ENCODE measurements around the gene MCAM.

MCAM gene

DNA sequence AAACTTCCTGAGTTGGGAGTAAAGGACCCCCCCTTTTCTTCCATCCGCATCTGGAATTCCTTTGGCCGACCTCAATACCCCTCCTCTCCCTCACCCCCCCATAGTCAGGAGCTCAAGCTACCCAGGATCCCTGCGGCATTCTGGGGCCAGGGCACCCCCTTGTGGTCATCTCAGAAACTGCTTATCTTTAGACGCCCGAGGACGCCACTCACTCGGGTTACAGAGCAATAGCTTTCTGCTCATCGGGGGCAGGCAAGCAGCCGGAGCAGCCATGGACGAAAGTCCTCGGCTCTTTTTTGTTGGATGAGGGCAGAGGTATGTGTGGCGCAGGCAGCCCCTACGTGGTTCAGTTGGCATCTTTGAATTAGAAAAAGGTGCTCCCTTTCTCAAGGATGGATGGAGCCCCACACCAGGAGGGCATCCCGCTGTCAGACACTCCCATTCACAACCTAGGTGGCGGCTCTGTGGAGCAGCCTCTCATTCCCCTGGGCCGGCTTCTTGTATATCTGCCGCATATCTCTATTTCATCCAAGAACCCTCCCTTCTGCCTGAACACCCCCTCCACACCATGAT lies 21.5 kb upstream of the MCAM start:
- Histone ChIP-seq H3K36me3 (ENCODE audit: control insufficient read depth in 2 of 2, insufficient read depth in 2 of 2, low read length in 2 of 2) (peaks cover 2 to 3% of the 10 kb centered on the region in 2 donors), H3K27ac (ENCODE audit: low read depth in 2 of 2, low read length in 2 of 2) (peak overlapping the region; percentile 53 to 80), H3K4me1 (ENCODE audit: control insufficient read depth in 2 of 2, insufficient read depth in 2 of 2, low read length in 2 of 2) (peaks cover 32 to 33% of the 10 kb centered on the region in 2 donors), H3K9me3 (ENCODE audit: control insufficient read depth in 2 of 2, low read length in 2 of 2) (no peaks in the 10 kb centered on the region), H3K4me3 (ENCODE audit: low read length in 2 of 2) (peak overlapping the region; percentile 37 to 58), H3K27me3 (ENCODE audit: control insufficient read depth in 2 of 2, insufficient read depth in 2 of 2, low read length in 2 of 2) (peaks cover 11 to 19% of the 10 kb centered on the region in 2 donors), H3K9ac (ENCODE audit: low read depth in 1 of 2, low read length in 2 of 2) (no peak overlapping the region)

DNA sequence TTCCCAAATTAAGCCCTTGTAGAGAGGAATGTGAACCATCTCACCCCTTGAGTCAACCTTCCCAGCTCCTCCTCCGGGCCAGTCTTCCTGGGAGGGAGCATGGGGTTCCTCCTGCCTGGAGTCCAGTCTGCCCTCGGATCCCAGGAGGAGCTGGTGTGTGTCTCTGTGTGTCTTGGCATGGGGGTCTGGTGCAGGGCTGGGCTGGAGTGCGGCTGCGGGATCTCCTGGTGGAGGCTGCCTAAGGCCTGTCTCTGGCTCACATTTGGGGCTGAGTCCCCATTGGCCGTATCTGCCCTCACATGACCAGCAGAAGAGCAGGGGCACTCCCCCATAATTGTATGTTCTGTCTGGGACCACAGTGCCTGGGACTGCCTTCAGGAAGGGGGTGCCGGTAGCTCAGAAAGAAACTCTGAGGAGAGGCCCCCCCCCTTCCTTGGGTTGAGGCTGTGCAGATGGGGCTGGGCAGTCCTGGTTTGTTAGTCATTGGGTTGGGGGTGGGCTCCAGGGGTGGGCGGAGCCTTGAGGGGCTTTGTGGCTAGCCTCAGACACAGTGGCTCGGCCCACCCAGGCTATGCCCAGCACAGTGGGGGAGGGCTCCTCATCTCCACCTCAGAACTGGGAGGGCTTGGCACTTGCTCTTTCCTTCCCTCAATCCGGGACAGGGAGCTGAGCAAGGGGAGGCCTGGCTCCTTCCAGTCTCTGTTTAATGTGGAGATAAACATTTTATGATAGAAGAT lies 20.8 kb upstream of the MCAM start:
- Histone ChIP-seq H3K9me3 (ENCODE audit: control insufficient read depth in 2 of 2, low read length in 2 of 2) (no peaks in the 10 kb centered on the region), H3K4me1 (ENCODE audit: control insufficient read depth in 2 of 2, insufficient read depth in 2 of 2, low read length in 2 of 2) (peaks cover 32 to 33% of the 10 kb centered on the region in 2 donors), H3K27ac (ENCODE audit: low read depth in 2 of 2, low read length in 2 of 2) (peak overlapping the region; percentile 53 to 58), H3K4me3 (ENCODE audit: low read length in 2 of 2) (no peak overlapping the region), H3K27me3 (ENCODE audit: control insufficient read depth in 2 of 2, insufficient read depth in 2 of 2, low read length in 2 of 2) (peaks cover 11 to 19% of the 10 kb centered on the region in 2 donors), H3K9ac (ENCODE audit: low read depth in 1 of 2, low read length in 2 of 2) (no peak overlapping the region), H3K36me3 (ENCODE audit: control insufficient read depth in 2 of 2, insufficient read depth in 2 of 2, low read length in 2 of 2) (peaks cover 2 to 3% of the 10 kb centered on the region in 2 donors)

DNA sequence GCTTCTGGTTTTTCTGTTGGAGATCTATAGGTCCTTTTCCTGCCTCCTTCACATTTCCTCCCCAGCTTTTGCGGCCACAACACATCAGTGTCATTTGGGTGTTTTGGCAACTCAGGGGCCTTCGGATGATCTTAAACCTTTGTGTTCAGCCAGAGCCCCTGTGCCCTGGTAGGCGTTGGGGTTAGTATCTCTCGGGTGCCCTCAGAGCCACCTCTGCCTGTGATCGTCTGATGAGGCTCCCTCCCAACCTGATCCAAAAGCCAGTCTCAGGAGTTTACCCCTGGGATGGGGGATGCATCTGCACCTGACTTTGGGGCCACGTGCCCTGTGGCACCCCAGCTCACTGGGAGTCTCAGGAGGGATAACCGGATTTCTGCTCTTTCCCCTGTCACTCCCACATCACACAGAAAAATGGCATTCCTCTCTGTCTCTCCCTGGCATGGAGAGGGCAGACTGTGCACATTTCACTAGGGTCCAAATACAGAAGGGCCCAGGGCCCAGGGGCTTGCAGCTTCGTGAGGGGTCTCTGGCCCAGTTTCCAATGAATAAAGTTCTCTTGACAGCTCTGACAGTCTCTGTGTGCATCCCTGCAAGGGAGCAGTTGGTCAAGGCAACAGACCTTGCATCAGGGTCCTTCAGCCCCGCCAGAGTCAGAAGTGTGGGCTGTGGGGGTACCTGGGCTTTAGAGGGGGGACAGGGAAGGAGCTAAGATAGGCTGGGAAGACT lies 20.0 kb upstream of the MCAM start:
- peaks cover 11 to 17% of the 10 kb centered on the region in 2 donors for H3K27me3 ChIP-seq (ENCODE audit: control insufficient read depth in 2 of 2, insufficient read depth in 2 of 2, low read length in 2 of 2)
- peaks cover 2 to 3% of the 10 kb centered on the region in 2 donors for H3K36me3 ChIP-seq (ENCODE audit: control insufficient read depth in 2 of 2, insufficient read depth in 2 of 2, low read length in 2 of 2)
- H3K4me1 ChIP-seq (ENCODE audit: control insufficient read depth in 2 of 2, insufficient read depth in 2 of 2, low read length in 2 of 2): peaks cover 32 to 33% of the 10 kb centered on the region in 2 donors
- H3K27ac ChIP-seq (ENCODE audit: low read depth in 2 of 2, low read length in 2 of 2): peak overlapping the region in 1 of 2 donors; percentile 58
- no peak overlapping the region for H3K4me3 ChIP-seq (ENCODE audit: low read length in 2 of 2)
- H3K9me3 ChIP-seq (ENCODE audit: control insufficient read depth in 2 of 2, low read length in 2 of 2): no peaks in the 10 kb centered on the region
- H3K9ac ChIP-seq (ENCODE audit: low read depth in 1 of 2, low read length in 2 of 2): no peak overlapping the region

DNA sequence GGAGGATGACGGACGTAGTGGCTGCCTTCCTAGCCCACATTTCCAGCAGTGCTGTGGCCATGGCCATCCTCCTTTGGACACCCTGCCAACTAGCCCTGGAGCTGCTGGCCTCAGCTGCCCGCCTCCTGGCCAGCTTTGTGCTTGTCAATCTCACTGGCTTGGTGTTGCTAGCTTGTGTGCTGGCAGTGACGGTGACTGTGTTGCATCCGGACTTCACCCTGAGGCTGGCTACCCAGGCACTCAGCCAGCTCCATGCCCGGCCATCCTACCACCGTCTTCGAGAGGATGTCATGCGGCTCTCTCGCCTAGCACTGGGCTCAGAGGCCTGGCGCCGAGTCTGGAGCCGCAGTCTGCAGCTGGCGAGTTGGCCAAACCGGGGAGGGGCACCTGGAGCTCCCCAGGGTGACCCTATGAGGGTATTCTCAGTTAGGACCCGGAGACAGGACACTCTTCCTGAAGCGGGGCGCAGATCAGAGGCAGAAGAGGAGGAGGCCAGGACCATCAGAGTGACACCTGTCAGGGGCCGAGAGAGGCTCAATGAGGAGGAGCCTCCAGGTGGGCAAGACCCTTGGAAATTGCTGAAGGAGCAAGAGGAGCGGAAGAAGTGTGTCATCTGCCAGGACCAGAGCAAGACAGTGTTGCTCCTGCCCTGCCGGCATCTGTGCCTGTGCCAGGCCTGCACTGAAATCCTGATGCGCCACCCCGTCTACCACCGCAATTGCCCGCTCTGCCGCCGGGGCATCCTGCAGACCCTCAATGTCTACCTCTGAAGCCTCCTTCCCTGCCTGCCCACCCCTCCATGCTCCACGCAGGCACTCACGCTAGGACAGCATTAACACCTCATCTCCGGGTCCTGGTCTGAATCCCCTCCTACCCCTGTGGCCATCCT lies 19.0 kb upstream of the MCAM start:
- H3K4me1 ChIP-seq (ENCODE audit: control insufficient read depth in 2 of 2, insufficient read depth in 2 of 2, low read length in 2 of 2): peaks cover 25 to 30% of the 10 kb centered on the region in 2 donors

DNA sequence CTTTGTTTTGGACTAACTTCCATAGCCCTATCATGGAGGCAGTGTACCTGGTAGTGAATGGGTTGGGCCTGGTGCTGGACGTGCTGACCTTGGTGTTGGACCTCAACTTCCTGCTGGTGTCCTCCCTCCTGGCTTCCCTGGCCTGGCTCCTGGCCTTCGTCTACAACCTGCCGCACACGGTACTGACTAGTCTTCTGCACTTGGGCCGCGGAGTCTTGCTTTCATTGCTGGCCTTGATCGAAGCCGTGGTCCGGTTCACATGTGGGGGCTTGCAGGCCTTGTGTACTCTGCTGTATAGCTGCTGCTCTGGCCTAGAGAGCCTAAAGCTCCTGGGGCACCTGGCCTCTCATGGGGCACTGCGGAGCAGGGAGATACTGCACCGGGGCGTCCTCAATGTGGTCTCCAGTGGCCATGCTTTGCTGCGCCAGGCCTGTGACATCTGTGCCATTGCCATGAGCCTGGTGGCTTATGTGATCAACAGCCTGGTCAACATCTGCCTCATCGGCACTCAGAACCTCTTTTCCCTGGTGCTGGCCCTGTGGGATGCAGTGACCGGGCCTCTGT lies 18.2 kb upstream of the MCAM start:
- H3K27me3 ChIP-seq (ENCODE audit: control insufficient read depth in 2 of 2, insufficient read depth in 2 of 2, low read length in 2 of 2): peaks cover 5 to 8% of the 10 kb centered on the region in 2 donors
- peaks cover 2 to 3% of the 10 kb centered on the region in 2 donors for H3K36me3 ChIP-seq (ENCODE audit: control insufficient read depth in 2 of 2, insufficient read depth in 2 of 2, low read length in 2 of 2)
- peaks cover 23 to 27% of the 10 kb centered on the region in 2 donors for H3K4me1 ChIP-seq (ENCODE audit: control insufficient read depth in 2 of 2, insufficient read depth in 2 of 2, low read length in 2 of 2)
- peak overlapping the region; percentile 79 to 90 for H3K4me3 ChIP-seq (ENCODE audit: low read length in 2 of 2)
- no peaks in the 10 kb centered on the region for H3K9me3 ChIP-seq (ENCODE audit: control insufficient read depth in 2 of 2, low read length in 2 of 2)
- no peak overlapping the region for H3K27ac ChIP-seq (ENCODE audit: low read depth in 2 of 2, low read length in 2 of 2)
- H3K9ac ChIP-seq (ENCODE audit: low read depth in 1 of 2, low read length in 2 of 2): peak overlapping the region; percentile 78 to 86

More for the DNA sequence above, 19.0 kb upstream of the MCAM start:
- Histone ChIP-seq H3K36me3 (ENCODE audit: control insufficient read depth in 2 of 2, insufficient read depth in 2 of 2, low read length in 2 of 2) (peaks cover 2 to 3% of the 10 kb centered on the region in 2 donors), H3K9ac (ENCODE audit: low read depth in 1 of 2, low read length in 2 of 2) (no peak overlapping the region), H3K27me3 (ENCODE audit: control insufficient read depth in 2 of 2, insufficient read depth in 2 of 2, low read length in 2 of 2) (peaks cover 6 to 8% of the 10 kb centered on the region in 2 donors), H3K9me3 (ENCODE audit: control insufficient read depth in 2 of 2, low read length in 2 of 2) (no peaks in the 10 kb centered on the region), H3K4me3 (ENCODE audit: low read length in 2 of 2) (peak overlapping the region in 1 of 2 donors; percentile 90), H3K27ac (ENCODE audit: low read depth in 2 of 2, low read length in 2 of 2) (no peak overlapping the region)

DNA sequence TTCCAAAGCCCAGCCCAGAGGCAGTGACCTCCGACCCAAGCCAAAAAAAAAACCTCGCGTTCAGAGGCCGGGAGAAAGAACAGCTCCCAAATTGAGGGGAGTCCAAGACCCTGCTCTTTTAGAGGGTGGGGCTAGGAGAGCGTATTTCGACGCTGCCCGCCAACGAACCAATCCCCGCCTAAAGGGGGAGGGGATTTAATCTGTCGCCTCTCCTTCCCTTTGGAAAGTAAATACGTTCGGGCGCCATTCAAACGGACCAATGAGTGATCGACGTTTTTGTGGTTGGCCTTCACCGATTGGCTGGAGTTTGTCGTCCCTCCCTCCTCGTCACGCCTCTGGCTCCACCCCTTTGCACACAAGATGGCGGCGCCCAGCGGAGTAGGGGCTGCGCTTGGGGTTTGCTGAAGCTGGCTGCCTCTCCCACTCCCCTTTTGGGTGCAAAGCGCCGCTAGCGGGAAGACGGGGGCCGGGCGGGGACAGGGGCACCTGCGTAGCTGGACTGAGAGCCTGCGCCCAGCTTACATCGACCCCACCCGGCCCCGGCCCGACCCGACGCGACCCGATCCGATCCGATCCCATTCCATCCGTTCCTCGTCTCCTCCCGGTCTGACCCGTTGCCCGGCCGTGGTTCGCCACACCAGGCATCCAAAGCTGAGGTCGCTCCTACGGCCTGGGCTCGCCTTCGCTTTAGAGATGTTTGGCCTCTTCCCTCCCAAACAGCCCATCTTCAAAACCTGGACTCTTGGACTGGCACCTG lies 17.4 kb upstream of the MCAM start, which contains the start of gene RNF26:
Gene RNF26, plus strand, starts transcription at position 354 of the 757 bp plus-strand sequence. CDS start 596 bp downstream, outside the sequence.
- Histone ChIP-seq H3K9me3 (ENCODE audit: control insufficient read depth in 2 of 2, low read length in 2 of 2) (no peaks in the 10 kb centered on the region), H3K4me3 (ENCODE audit: low read length in 2 of 2) (peak within 1 kb of the TSS; percentile 79 to 90)

DNA sequence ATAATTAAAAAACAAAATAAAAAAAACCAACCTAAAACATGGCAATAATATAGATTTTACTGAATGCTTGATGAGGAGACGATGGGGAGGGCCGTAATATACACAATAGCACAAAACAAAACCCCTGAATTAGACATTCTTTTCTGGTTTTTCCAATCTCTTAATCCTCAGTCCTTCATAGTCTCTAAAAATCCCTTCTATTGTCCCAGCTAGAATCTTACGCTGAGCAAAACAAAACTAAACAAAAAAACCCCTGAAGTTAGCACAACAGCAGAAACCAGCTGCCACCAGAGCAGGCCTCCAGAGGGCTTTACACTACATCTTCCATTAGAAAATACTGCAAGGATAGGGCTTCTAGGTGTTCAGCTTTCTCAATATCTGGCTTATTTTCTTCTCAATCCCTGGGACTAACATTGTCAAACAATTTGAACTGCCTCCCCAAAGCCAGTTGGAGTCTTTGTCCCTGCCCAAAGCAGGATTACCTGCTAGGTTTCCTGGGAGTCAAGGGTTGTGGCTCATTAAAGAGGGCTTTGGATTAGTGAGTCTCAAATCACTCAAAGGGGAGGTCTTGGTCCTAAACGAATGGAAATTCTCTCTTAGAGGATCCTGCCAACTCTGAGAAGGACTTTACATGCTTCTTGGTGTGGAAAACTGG lies 15.3 kb upstream of the MCAM start:
- Histone ChIP-seq H3K4me1 (ENCODE audit: control insufficient read depth in 2 of 2, insufficient read depth in 2 of 2, low read length in 2 of 2) (peaks cover 13 to 18% of the 10 kb centered on the region in 2 donors), H3K27ac (ENCODE audit: low read depth in 2 of 2, low read length in 2 of 2) (no peak overlapping the region), H3K9ac (ENCODE audit: low read depth in 1 of 2, low read length in 2 of 2) (no peak overlapping the region), H3K4me3 (ENCODE audit: low read length in 2 of 2) (no peak overlapping the region), H3K27me3 (ENCODE audit: control insufficient read depth in 2 of 2, insufficient read depth in 2 of 2, low read length in 2 of 2) (peaks cover 0 to 6% of the 10 kb centered on the region in 2 donors), H3K9me3 (ENCODE audit: control insufficient read depth in 2 of 2, low read length in 2 of 2) (no peaks in the 10 kb centered on the region), H3K36me3 (ENCODE audit: control insufficient read depth in 2 of 2, insufficient read depth in 2 of 2, low read length in 2 of 2) (peaks cover 2 to 3% of the 10 kb centered on the region in 2 donors)

More for the DNA sequence above, 17.4 kb upstream of the MCAM start, which contains the start of gene RNF26:
- H3K9ac ChIP-seq (ENCODE audit: low read depth in 1 of 2, low read length in 2 of 2): peak within 1 kb of the TSS; percentile 78 to 86
- peaks cover 19 to 24% of the 10 kb centered on the region in 2 donors for H3K4me1 ChIP-seq (ENCODE audit: control insufficient read depth in 2 of 2, insufficient read depth in 2 of 2, low read length in 2 of 2)
- peak within 1 kb of the TSS; percentile 70 to 72 for H3K27ac ChIP-seq (ENCODE audit: low read depth in 2 of 2, low read length in 2 of 2)
- H3K27me3 ChIP-seq (ENCODE audit: control insufficient read depth in 2 of 2, insufficient read depth in 2 of 2, low read length in 2 of 2): peaks cover 3 to 8% of the 10 kb centered on the region in 2 donors
- H3K36me3 ChIP-seq (ENCODE audit: control insufficient read depth in 2 of 2, insufficient read depth in 2 of 2, low read length in 2 of 2): peaks cover 2 to 3% of the 10 kb centered on the region in 2 donors

DNA sequence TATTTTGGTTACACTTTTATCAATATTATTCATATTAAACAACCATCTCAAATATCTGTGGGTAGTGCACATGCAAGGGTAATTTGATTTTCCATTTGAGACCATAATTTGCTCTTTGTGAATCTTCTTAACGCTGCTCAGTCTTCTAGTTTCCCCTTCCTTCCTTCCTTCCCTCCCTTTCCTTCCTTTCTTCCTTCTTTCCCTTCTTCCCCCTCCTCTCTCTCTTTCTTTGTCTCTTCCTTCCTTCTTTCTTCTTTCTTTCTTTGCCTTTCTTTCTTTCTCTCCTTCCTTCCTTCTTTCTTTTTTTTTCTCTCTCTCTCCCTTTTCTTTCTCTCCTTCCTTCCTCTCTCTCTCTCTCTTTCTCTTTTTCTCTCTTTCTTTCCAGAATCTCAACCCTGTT lies 13.3 kb upstream of the MCAM start:
- Histone ChIP-seq H3K27me3 (ENCODE audit: control insufficient read depth in 2 of 2, insufficient read depth in 2 of 2, low read length in 2 of 2) (peaks cover 0 to 6% of the 10 kb centered on the region in 2 donors), H3K27ac (ENCODE audit: low read depth in 2 of 2, low read length in 2 of 2) (no peak overlapping the region), H3K4me1 (ENCODE audit: control insufficient read depth in 2 of 2, insufficient read depth in 2 of 2, low read length in 2 of 2) (peaks cover 9 to 11% of the 10 kb centered on the region in 2 donors), H3K36me3 (ENCODE audit: control insufficient read depth in 2 of 2, insufficient read depth in 2 of 2, low read length in 2 of 2) (no peaks in the 10 kb centered on the region), H3K9ac (ENCODE audit: low read depth in 1 of 2, low read length in 2 of 2) (no peak overlapping the region), H3K4me3 (ENCODE audit: low read length in 2 of 2) (no peak overlapping the region), H3K9me3 (ENCODE audit: control insufficient read depth in 2 of 2, low read length in 2 of 2) (no peaks in the 10 kb centered on the region)
